GM12878 (cell line): ENCODE data around the gene ITSN2. TPM values are rescaled to one million over a fixed set of nuclear protein-coding genes. Genes with fewer than 3 reads are reported as not detected.

Source experiments
- ATAC-seq: fragments of 200-7000 bp; cut with Tn5 transposase; 3 replicates; pipeline ENCODE4 v1.9.1; 2020; ENCODE audit warnings: mild to moderate bottlenecking, moderate library complexity
- BruUV-seq: library from RNA; stranded (reverse); fragments of 400-500 nt; replicated peaks from 2 replicates; lab custom pipeline; 2021; lab: Mats Ljungman, UMichigan
- CTCF ChIA-PET: fragments of 300-600 bp; sonication (Branson Sonifier 250); formaldehyde crosslinking; extraction: SDS; loops from one replicate; lab custom pipeline; 2021; ENCODE audit warnings: inconsistent platforms; lab: Yijun Ruan, JAX
- POLR2A ChIA-PET: fragments of 350-600 bp; formaldehyde crosslinking; extraction: SDS; loops from one replicate; lab custom pipeline; 2021; ENCODE audit warnings: inconsistent platforms; lab: Charles Lee
- RAD21 ChIA-PET: fragments of 300-600 bp; sonication (Branson Sonifier 250); formaldehyde crosslinking; loops from one replicate; lab custom pipeline; 2023; ENCODE audit warnings: antibody characterized with exemption; ENCODE audit not compliant: unreplicated experiment; lab: Charles Lee
- SMC1A ChIA-PET: fragments of 300-600 bp; sonication (Branson Sonifier 250); formaldehyde crosslinking; loops from one replicate; lab custom pipeline; 2023; ENCODE audit not compliant: unreplicated experiment, uncharacterized antibody; lab: Charles Lee
- DNase-seq: peaks from one replicate; pipeline ENCODE4 v3.0.0-alpha.2; 2011; ENCODE audit warnings: low read depth, low spot score
- FAIRE-seq: peaks from 3 replicates; lab custom pipeline; 2011; peaks lifted over from hg19 to GRCh38; lab: Jason Lieb, UNC
- H2AFZ ChIP-seq: 2 replicates; pipeline ENCODE4 v1.6.0; 2011; ENCODE audit warnings: low read depth, low read length, control low read depth; ENCODE audit not compliant: control insufficient read depth
- H3K27ac ChIP-seq: 2 replicates; pipeline ENCODE4 v1.5.1; 2011; ENCODE audit warnings: control low read depth; ENCODE audit not compliant: control insufficient read depth, insufficient read depth
- H3K27me3 ChIP-seq, 2 experiments: replicated peaks in 1 of 2; 2 replicates each; pipeline versions ENCODE4 v1.6.0 to v1.6.1; 2011; ENCODE audit warnings: low read length in 1 of 2; ENCODE audit not compliant: control insufficient read depth in 2 of 2, insufficient read depth in 2 of 2
- H3K36me3 ChIP-seq, 2 experiments: 2 replicates each; pipeline ENCODE4 v1.5.1; 2011; ENCODE audit warnings: low read length in 1 of 2; ENCODE audit not compliant: control insufficient read depth in 2 of 2, insufficient read depth in 2 of 2
- H3K4me1 ChIP-seq: 2 replicates; pipeline ENCODE4 v1.6.1; 2011; ENCODE audit warnings: mild to moderate bottlenecking, low read length, moderate library complexity, mixed read lengths; ENCODE audit not compliant: control insufficient read depth, insufficient read depth
- H3K4me2 ChIP-seq: 2 replicates; pipeline ENCODE4 v1.6.0; 2011; ENCODE audit warnings: control low read depth; ENCODE audit not compliant: control insufficient read depth, insufficient read depth
- H3K4me3 ChIP-seq: fragments of 200-600 bp; sonication (generic); 2 replicates; pipeline ENCODE4 v1.5.1; 2016
- H3K79me2 ChIP-seq: 2 replicates; pipeline ENCODE4 v1.6.0; 2011; ENCODE audit warnings: low read length; ENCODE audit not compliant: control insufficient read depth, insufficient read depth
- H3K9ac ChIP-seq: 2 replicates; pipeline ENCODE4 v1.8.0; 2011; ENCODE audit warnings: low read length, control low read depth, mixed read lengths; ENCODE audit not compliant: control insufficient read depth, insufficient read depth
- H3K9me3 ChIP-seq: replicated peaks from 3 replicates; pipeline ENCODE4 v1.5.1; 2011; ENCODE audit warnings: mild to moderate bottlenecking, low read length; ENCODE audit not compliant: control insufficient read depth, insufficient read depth
- H4K20me1 ChIP-seq: 2 replicates; pipeline ENCODE4 v1.6.0; 2011; ENCODE audit not compliant: control insufficient read depth, insufficient read depth
- BCLAF1 ChIP-seq: fragments of 450-650 bp; IDR thresholded peaks from 2 replicates; pipeline ENCODE4 v1.6.1; 2017; ENCODE audit warnings: antibody characterized with exemption, mild to moderate bottlenecking, moderate library complexity
- CEBPB ChIP-seq, 2 experiments: fragments of 150-350 bp in 1 of 2; IDR thresholded peaks; 2 replicates each; pipeline ENCODE4 v1.6.1; 2012 to 2014; ENCODE audit warnings: low read depth in 2 of 2, low read length in 2 of 2, borderline replicate concordance in 1 of 2, inconsistent platforms in 1 of 2
- E2F8 ChIP-seq: fragments of 450-650 bp; IDR thresholded peaks from 2 replicates; pipeline ENCODE4 v1.6.1; 2018; ENCODE audit warnings: mild to moderate bottlenecking, low read depth, moderate library complexity; ENCODE audit not compliant: partially characterized antibody
- EP300 ChIP-seq, 2 experiments: fragments of 150-350 bp in 1 of 2; IDR thresholded peaks; 2 replicates each; pipeline ENCODE4 v1.6.1; 2011 to 2012; ENCODE audit warnings: low read depth in 2 of 2, low read length in 2 of 2, borderline replicate concordance in 1 of 2, improper control_type of control experiment in 1 of 2, inconsistent platforms in 1 of 2; ENCODE audit not compliant: control insufficient read depth in 1 of 2
- FOS ChIP-seq: IDR thresholded peaks from 3 replicates; pipeline ENCODE4 v1.6.1; 2011; ENCODE audit warnings: borderline replicate concordance; ENCODE audit not compliant: insufficient read length; ENCODE audit errors: extremely low read depth
- HCFC1 ChIP-seq: fragments of 150-350 bp; IDR thresholded peaks from 2 replicates; pipeline ENCODE4 v1.6.1; 2014; ENCODE audit warnings: low read length
- MYB ChIP-seq: fragments of 150-350 bp; IDR thresholded peaks from 2 replicates; pipeline ENCODE4 v1.6.1; 2014; ENCODE audit warnings: mild to moderate bottlenecking, low read depth, low read length, borderline replicate concordance
- PML ChIP-seq: IDR thresholded peaks from 2 replicates; pipeline ENCODE4 v1.6.1; 2012; ENCODE audit warnings: low read length, inconsistent platforms
- RBBP5 ChIP-seq: fragments of 200-600 bp; sonication (generic); conservative IDR thresholded peaks from 2 replicates; pipeline ENCODE4 v1.6.1; 2016
- SIN3A ChIP-seq: IDR thresholded peaks from 2 replicates; pipeline ENCODE4 v1.6.1; 2012; ENCODE audit warnings: low read depth, low read length, improper control_type of control experiment
- SKIL ChIP-seq: fragments of 450-650 bp; IDR thresholded peaks from 2 replicates; pipeline ENCODE4 v1.6.1; 2017; ENCODE audit warnings: mild to moderate bottlenecking, low read depth, inconsistent platforms; ENCODE audit not compliant: poor library complexity, severe bottlenecking
- SP1 ChIP-seq: IDR thresholded peaks from one replicate; pipeline ENCODE4 v1.6.1; 2011; ENCODE audit warnings: low read depth, low read length
- STAT1 ChIP-seq: fragments of 450-650 bp; conservative IDR thresholded peaks from 2 replicates; pipeline ENCODE4 v1.6.1; 2014; ENCODE audit warnings: antibody characterized with exemption, mild to moderate bottlenecking
- whole genome bisulfite sequencing: methylation state at CpG from one replicate; pipeline ENCODE4 v1.1.6; 2016; ENCODE audit warnings: low lambda C conversion rate; ENCODE audit not compliant: insufficient replicate concordance, insufficient coverage; ENCODE audit errors: missing lambda C conversion rate; 5-methylcytosine and 5-hydroxymethylcytosine counted together
- in situ Hi-C: fragments of 300-500 bp; cut with MboI; formaldehyde crosslinking; loops from 9 replicates; pipeline ENCODE4 v1.14.3; 2018; ENCODE audit warnings: mixed read lengths
- intact Hi-C: fragments of 100-400 bp; cut with micrococcal nuclease; formaldehyde crosslinking; loops from one replicate; pipeline ENCODE4 v1.14.2; 2022; ENCODE audit not compliant: unreplicated experiment
- polyA plus RNA-seq, 11 experiments: library from polyadenylated mRNA; depleted of rRNA in 4 of 11; unstranded in 6 of 11; stranded (reverse) in 5 of 11; fragments of >200 nt; fragmentation: Nextera tagmentation in 4 of 11; fragmentation: Illumina TruSeq in 1 of 11; extraction: Ambion mirVana in 4 of 11; extraction: Trizol in 1 of 11; gene quantifications; 1 replicate in 1 of 11; 2 replicates in 10 of 11; pipeline versions ENCODE4 v1.2.1 to v1.2.3, GENCODE V29; 2011 to 2016; ENCODE audit warnings: inconsistent platforms in 2 of 11, missing spikeins in 2 of 11, low read depth in 1 of 11
- total RNA-seq, 4 experiments: library from RNA; depleted of rRNA in 3 of 4; stranded (reverse); fragments of >200 nt in 3 of 4; fragmentation: Illumina TruSeq in 1 of 4; extraction: Trizol in 1 of 4; gene quantifications; 2 replicates each; pipeline versions ENCODE4 v1.2.1 to v1.2.3, GENCODE V29; 2013 to 2021

Gene ITSN2
- total and polyA plus RNA-seq, 10 of the 15 experiments (the other 5 are each of a cell fraction or from before 2014, with no cell fraction given) = 20.5 to 80.0 (median 54.7) TPM

GRCh38 chr2:24345937-24346336 is 14.4 kb downstream of the ITSN2 start (continued):
- TF ChIP-seq BCLAF1 = no peak
- TF ChIP-seq RBBP5 = no peak

- no peaks in the 10 kb centered on the region; the same call in 2 of the 3 replicates for H3K9me3 ChIP-seq
- intact Hi-C loops (loop anchor here (2.0 kb wide), 3 partner anchors 15 to 29 kb away; partner anchors contain the start of gene ITSN2), in situ Hi-C loops (no loop called here)
- RAD21 ChIA-PET = interaction anchor here (1.0 to 3.2 kb wide), 14 partner anchors 8 to 519 kb away, joined by 3 to 33 read pairs (median 10); partner anchors contain the start of gene ATAD2B
- WGBS = 48% methylated on average over 1 of the region's 1 CpG
- no peaks in the 10 kb centered on the region for H3K27me3 ChIP-seq
- H3K4me1 ChIP-seq = peaks cover 41% of the 10 kb centered on the region
- CTCF ChIA-PET = interaction anchor here (0.7 to 5.5 kb wide), 10 partner anchors 9 to 260 kb away, joined by 3 to 44 read pairs (median 8); no protein-coding TSS in a partner anchor
- POLR2A ChIA-PET = interaction anchor here (0.6 to 6.7 kb wide), 8 partner anchors 8 to 125 kb away, joined by 3 to 48 read pairs (median 10); no protein-coding TSS in a partner anchor
- ATAC-seq (peak; percentile 81), DNase-seq (no peak), FAIRE-seq (no peak)
- H3K9ac ChIP-seq = peak overlapping the region; percentile 33
- H4K20me1 ChIP-seq = no peaks in the 10 kb centered on the region
- BruUV-seq = TSS peak; percentile 7
- peak overlapping the region; percentile 74 for H3K27ac ChIP-seq
- peaks cover 95% of the 10 kb centered on the region for H3K79me2 ChIP-seq
- H3K4me2 ChIP-seq = peak overlapping the region; percentile 69
- peak overlapping the region; percentile 28; the same call in 1 of the 2 replicates for H3K4me3 ChIP-seq
- H2AFZ ChIP-seq = no peak overlapping the region
- SMC1A ChIA-PET = interaction anchor here (0.9 to 8.2 kb wide), 20 partner anchors 8 to 181 kb away, joined by 3 to 102 read pairs (median 4); partner anchors contain the start of gene ITSN2
- 0 out of 4 replicates have a peak, but pooled peaks cover 0 to 3% of the 10 kb centered on the region in 2 experiments for H3K36me3 ChIP-seq
- TF ChIP-seq SIN3A (no peak), MYB (no peak), SKIL (peak; percentile 32), E2F8 (no peak), EP300 (IDR thresholded peaks at IDR 0.05; ENCODE audit: borderline replicate concordance in 1 of 2, control insufficient read depth in 1 of 2, low read depth in 2 of 2, low read length in 2 of 2) (peak; percentile 72 to 78), STAT1 (no peak), PML (no peak), FOS (no peak), SP1 (no peak), HCFC1 (no peak), CEBPB (IDR thresholded peaks at IDR 0.05; ENCODE audit: borderline replicate concordance in 1 of 2, low read depth in 2 of 2, low read length in 2 of 2) (no peak)
Observed at GRCh38 chr2:24343225-24343882, 17.0 kb downstream of the ITSN2 start.
